ENCODE results near the gene LMNA.

GRCh38 chr1:156102633-156103511 is 11.6 kb upstream of the LMNA start:
- TF ChIP-seq EZH2phosphoT487 (IDR thresholded peaks at IDR 0.05; ENCODE audit: insufficient read depth, low read depth), result no peak
- no peak for TF ChIP-seq EZH2 (IDR thresholded peaks at IDR 0.05; ENCODE audit: insufficient read depth, poor library complexity, severe bottlenecking)

Measured in GM23248 (cell line).